D341Med (cell line): ENCODE results near the gene AKAP8L.

Source experiments
- DNase-seq: peaks from one replicate; pipeline ENCODE4 v3.0.0; 2012; ENCODE audit warnings: low spot score

The AKAP8L gene, protein sequence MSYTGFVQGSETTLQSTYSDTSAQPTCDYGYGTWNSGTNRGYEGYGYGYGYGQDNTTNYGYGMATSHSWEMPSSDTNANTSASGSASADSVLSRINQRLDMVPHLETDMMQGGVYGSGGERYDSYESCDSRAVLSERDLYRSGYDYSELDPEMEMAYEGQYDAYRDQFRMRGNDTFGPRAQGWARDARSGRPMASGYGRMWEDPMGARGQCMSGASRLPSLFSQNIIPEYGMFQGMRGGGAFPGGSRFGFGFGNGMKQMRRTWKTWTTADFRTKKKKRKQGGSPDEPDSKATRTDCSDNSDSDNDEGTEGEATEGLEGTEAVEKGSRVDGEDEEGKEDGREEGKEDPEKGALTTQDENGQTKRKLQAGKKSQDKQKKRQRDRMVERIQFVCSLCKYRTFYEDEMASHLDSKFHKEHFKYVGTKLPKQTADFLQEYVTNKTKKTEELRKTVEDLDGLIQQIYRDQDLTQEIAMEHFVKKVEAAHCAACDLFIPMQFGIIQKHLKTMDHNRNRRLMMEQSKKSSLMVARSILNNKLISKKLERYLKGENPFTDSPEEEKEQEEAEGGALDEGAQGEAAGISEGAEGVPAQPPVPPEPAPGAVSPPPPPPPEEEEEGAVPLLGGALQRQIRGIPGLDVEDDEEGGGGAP

DNA sequence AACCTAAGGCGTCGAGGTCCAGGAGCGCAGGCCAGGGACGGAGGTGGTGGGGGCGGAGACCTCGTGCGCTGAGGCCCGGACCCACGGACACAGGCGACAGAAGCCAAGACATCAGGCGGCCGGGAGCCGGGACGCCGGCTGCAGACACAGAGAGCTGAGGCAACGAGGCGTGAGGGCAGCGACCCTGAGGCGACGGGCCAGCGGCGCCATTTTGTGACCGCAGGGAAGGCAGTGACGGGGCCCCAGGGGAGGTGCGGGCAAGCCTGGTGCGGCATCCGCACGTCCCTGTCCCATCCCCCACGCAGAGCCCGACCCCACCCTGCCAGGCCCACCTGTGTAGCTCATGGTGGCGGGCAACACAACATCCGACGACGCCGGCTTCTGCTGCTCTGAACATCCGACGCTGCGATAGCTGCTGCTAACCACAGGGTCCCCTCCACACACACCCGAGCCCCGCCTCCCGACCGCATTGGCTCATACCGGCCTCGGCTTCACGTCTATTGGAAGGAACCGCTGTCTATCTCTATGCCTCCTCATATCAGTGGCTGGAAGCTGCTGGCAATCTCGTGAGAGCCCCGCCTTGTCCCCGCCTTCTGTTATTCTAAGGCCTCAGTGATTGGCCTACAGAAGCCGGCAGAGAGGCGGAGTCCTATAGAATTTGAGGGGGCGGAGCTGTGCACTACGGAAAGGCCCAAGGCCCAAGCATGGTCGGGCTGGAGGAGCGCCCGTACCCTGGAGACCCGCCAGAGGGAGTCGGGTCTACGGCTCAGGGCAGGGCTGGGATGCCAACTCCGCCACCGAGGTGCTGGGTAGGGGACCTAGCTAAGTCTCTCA is at the start of gene AKAP8L:
AKAP8L (minus strand) TSS at position 410 of the 834 bp plus-strand sequence; CDS start at position 345, 65 bp downstream.
- peak; percentile 95 for DNase-seq

DNA sequence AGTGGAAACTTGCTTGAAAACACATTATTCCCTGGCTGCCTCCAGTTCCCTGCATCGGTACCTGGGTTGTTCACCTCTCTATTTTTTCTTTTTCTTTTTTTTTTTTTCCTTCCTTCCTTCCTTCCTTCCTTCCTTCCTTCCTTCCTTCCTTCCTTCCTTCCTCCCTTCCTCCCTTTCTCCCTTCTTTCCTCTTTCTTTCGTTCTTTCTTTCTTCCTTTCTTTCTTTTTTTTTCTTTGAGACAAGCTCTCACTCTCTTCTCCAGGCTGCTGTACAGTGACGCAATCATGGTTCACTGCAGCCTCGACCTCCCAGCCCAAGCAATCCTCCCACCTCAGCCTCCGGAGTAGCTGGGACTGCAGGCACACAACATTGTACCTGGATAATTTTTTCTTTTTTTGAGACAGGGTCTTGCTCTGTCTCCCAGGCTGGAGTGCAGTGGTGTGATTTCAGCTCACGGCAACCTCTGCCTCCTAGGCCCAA is 49.0 kb upstream of the AKAP8L start:
- no peak for DNase-seq

DNA sequence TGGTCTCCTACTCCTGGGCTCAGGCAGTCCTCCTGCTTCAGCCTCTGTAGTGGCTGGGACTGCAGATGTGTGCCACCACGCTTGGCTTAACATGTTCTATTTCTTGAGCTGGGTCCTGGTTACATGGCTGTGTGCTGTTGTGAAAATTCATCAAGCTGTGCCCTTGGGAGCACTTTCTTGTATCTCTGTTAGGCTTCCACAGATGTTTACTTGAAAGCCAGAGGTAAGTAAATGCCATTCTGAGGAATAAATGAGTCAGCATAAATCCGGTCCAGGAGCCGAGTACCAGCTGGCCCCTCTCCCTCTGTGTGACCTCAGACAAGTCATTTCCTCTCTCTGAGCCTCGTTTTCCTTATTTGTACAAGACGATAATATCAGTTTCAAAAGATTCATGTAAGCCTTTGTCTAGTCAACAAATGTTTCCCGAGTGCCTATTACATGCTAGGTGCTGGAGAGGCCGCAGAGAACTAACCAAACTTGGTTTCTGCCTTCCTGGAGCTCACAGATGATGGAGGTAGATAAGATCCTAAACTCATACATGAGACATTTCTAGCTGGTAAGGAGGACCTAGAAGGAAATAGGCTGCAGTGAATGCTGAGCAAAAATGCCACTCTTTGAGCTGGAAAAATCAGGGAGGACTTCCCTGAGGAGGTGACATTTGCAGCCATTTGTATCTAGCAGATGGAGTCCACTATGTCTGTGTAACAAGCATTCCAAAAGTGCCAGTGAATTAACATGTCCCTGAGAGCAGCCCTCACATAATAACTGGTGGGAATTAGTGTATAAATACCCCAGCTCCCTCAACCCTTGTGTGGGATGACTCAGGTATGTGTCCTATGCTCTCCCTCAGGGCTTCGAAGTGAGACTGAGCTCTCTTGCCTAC is 48.3 kb upstream of the AKAP8L start:
- DNase-seq, result no peak

DNA sequence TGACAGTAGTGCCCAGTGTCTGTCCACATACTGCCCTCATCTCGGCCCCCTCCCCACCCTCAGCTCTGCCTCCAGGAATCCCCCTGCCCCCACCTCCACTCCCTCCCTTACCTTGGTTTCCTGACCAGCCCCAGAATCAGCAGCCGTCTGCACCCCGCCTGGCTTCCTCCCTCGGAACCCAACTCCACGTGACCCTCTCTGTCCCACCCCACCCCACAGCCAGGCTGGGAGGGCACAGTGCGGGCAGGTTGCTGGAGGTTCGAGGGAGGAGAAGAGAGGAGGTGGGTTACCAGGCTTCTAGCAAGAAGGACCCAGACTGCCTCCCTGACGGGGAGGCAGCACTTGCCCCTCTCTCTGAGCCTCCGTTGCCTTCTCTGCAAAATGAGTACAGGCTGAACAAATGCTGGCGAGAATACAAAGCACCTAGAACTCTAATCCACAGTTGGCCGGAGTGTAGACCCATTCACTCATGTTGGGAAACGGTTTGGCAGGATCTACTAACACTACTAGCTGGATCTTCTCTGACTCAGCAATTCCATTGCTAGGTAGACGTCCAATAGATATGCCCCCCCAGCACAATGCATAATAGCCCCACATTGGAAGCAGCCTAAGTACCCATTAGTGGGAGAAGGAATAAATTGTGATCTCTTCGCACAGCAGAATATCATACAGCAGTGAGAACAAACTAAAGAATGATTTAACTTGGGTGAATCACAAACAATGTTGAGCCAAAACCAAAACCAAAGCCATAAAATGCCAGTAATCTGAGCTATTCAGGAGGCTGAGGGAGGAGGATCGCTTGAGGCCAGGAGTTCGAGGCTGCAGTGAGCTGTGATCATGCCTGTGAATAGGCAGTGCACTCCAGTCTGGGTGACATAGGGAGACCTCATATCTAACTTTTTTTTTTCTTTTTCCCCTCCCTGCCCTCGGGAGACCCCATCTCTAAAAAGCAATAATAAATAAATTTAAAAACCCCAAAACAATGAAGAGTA is 45.9 kb upstream of the AKAP8L start, which contains the start of gene RASAL3:
RASAL3 (minus strand) TSS at position 151 of the 992 bp plus-strand sequence. CDS start 186 bp downstream, outside the sequence.
- DNase-seq, result no peak

DNA sequence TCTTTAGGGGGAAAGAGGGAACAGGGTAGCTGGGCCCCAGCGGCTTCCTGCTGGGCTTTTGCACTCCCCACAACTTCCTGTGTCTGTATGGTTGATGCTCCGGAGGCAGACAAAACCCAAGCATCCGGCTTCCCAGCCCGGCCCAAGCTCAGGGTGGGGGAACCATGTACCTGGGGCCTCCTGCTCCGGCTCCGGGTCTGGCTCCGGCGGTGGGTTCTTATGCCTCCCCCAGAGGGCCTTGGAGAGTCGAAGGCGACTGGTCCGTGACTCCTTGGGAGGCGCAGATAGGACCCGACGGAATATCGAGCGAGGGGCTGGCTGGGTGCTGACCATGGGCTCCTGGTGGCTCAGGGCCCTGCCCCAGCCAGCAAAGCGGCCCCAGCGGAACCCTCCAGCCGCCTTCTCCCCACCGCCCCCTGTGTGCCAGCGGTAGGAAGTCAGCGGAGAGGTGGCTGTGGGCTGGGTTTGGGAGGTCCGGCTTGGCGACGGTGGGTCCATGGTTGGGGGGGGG is 45.1 kb upstream of the AKAP8L start:
- no peak for DNase-seq

DNA sequence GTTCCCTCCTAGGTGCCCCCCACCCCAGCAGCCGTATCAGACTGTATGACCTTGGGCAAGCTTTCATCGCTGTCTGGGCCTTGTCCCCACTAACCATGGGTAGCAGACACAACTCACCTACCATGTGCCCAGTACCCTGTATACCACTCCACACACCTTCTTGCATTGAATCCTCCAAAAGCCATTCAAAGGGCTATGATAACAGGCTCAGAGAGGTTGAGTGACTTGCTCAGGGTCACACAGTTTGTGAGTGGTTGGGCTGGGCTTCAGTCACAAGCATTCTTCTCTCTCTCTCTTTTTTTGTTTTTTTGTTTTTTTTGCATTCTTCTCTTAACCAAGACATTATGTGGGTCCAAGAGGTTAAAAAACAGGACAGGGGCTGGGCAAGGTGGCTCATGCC is 42.9 kb upstream of the AKAP8L start:
- no peak for DNase-seq

DNA sequence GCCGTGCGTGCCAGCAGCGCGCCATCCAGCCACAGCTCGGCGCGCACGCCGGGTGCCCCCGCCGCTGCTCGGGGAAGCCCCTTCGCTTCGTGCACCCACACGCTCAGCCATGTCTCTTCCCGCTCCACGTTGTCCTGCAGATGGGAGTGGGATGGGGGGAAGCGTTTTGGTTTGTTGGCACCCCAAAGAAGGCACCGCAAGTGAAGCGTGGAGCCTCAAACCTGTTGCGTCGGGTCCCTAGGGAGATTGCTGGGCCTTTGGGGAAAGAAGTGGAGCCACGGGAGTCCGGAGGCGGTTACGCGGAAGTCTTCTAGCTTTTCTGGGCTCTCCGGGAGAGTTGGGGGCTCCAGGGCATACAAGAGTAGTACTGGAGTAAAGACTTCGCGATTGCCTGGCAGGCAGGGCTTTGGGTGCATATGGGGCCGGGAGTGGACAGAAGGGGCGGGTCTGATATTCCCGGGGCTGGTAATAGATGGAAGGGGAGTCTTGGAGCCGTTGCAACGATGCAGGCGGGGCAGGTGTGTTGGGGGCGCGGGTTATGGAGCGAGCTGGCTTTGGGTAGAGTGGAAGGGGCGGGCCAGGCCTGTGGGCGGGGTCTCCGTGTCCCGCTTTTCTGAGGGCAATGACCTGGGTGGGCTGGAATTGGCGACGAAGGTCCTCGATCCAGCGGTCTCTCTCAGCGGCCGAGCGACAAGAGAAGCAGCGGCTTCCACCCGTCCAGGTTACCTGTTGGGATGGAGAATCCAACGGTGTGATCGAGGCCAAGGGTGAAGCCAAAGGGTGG is 39.1 kb upstream of the AKAP8L start:
- no peak for DNase-seq

DNA sequence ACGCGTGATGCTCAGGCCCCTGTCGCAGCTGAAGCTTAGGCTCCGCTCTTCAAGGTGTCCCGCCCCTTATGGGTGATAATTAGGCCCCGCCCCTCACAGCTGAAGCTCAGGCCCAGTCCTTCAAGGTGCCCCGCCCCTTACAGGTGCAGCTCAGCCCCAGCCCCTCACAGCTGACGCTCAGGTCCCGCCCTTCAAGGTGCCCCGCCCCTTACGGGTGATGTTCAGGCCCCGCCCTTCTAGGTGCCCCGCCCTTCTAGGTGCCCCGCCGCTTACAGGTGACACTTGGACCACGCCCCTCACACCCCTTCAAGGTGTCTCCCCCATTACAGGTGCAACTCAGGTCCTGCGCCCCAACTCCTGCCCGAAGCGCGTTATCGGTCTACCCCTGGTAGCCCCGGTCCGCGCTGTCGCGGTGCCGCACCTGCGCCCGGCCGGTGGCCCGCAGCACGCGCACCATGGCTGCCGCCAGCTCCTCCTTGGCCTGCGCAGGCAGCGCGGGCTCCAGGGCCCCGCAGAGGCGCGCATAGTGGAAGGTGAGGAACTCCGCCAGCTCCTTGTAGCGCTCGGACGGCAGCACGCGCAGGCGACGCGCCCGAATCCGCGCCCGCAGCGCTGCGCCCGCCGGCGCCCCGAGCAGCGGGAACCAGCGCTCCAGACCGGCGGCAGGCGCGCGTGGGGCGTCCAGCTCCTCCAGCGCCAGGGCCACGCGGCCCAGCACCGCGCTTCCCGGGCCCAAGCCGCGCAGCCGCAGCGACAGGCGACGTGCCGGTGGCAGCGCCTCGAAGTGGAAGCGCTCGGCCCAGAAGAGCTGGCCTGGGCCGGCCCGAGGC is 38.3 kb upstream of the AKAP8L start:
- peak; percentile 70 for DNase-seq

DNA sequence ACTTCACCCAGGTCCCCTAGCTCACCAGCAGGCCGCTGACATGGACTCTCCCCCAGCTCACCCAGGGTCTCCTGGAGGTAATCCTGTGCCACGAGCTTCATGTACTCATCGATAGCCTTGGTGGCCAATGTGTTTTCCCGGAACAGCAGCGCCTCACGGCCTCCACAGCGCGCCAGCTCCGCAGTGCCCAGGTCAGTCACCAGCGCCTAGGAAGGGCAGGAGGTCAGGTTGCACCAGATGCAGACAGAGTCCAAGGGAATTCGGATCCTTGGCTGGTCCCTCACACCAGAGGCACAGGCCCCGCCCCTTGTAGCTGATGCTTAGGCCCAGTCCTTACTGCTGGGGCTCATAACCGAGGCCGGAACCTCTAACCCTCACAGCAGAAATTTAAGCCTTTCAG is 37.7 kb upstream of the AKAP8L start:
- no peak for DNase-seq

DNA sequence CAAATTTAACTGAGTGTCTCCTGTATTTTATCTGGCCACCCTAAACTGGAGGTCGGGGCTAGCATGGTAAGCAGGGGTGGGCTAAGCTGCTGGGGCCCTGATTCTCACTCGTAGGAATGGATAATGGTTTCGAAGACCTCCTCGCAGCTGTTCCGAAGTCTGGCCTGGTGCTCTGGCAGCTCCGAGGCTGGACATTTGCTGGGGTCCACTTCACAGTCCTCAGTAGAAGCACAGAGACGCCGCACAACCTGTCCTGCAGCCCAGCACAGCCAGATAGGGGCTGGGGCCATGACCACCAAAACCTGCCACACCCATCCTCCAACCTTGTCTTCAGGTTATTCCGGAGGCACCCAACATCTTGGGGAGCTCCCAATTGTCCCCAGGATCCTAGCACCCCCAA is 37.2 kb upstream of the AKAP8L start:
- no peak for DNase-seq

DNA sequence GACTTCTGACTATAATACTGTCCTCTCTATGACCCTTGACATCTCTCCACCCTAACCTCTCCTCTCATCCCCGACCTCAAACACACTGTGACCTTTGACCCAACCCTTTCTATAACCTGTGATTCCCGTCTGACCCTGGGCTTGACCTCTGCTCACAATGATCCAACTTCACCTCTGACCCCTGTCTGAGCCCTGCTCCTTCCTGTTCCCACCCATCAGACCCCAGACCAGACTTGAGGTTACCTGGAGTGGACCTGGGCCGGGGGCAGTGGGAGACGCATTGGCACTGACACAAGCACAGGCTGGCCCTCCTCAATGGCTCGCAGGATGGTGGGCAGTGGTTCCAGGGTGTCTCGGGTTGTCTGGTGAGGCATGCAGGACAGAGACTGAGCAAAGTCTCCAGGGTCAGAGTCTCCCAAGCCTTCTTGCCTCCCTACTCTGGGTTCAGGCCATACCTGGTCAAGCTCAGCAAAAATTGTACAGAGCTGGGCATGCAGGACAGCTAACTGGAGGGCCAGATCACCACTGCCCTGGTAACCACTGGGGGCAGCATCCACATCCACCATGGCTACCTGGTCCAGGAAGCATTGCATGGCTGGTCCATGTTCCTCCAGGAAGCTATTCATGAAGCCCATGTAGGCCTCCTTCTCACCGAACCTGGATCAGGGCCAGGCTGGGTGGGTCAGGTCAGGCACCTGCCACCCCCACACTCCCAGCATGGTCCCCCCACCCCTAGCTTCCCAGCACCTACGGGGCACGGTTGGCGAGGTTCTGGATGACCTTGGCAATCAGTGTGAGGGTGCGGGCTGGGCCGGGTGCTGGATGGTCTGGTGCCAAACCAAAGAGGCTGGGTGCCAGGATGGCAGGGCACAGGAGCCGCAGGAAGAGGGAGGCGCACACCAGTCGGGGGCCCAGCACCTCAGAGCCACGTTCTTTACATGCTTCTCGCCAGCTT is 35.4 kb upstream of the AKAP8L start:
- DNase-seq, result no peak

DNA sequence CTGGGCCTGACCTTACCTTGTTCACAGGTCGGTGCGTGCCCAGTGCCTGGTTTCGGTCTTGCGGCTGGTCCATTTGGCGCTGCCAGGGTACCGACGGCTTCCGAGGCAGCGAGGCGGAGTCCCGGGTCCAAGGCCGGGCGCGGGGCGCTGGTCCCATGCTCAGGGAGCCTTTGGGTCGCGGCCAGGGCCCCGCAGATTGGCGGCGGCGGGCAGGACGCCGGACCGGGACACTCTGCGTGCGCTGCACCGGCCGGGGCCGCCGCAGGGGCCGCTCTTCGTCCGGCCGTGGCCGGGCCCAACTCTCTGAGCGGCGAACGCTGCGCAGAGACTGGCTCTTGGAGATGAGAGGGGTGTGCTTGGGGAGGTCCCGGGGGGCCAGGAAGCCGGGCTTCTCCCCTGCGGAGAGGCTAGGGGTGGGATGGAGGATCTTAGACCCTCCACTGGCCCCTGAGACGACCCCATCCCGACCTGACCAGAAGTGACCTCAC is 34.3 kb upstream of the AKAP8L start:
- no peak for DNase-seq

DNA sequence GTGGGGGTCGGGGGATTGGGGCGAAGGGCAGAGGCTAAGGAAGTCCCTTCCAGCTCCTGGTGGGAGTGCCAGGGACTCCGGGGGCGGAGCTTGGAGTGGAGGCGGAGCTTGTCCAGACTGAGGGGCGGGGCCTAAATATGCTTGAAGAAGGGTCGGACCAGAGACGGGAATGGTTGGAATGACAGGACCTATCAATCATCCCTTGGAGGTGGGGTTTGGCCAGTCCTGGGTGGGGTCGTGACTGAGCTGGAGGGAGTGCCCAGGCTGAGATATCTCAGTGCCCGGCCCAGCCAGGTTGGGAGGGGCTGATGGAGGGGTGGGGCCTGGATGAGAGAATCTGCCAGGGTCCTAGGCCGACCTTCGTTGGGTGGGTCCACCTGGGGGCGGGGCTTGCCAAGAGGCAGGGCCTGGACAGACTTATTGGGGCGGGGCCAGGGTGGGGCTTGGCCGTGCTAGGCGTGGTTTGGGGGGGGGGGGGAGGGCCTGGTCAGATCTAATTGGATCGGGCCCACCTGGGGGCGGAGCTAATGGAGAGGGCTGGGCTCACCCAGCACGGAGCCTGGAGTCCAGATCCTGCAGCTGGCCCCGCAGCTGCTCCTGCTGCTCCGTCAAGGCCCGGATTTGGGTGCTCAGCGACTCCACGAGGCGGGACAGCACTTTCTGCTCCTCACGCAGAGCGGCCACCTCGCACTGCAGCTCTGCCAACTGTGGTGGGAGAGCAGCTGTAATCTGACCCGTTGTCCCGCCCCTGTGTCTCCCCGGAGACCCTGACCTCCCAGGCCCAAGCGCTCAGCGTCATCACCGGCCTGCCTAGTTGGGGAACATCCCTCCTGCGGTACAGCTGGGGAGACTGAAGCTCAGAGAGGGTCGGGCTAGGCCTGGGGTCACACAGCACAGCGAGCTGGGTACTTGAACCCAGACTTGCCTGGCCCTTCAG is 33.6 kb upstream of the AKAP8L start:
- DNase-seq, result peak; percentile 86

DNA sequence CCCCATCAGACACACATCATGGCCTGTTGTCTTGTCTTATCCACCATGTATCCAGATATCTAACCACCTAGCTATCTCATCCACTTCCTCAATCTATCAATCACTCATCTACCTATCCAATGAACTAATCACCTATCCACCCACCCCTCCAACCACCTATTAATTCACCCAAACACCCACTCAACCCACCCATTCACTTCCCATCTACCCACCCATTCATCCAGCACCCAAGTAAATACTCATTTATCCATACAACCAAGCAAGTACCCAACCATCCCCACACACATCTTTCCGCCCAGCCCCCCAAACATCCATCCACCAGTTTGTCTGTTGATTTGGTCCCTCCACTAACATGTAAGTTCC is 31.7 kb upstream of the AKAP8L start:
- no peak for DNase-seq

DNA sequence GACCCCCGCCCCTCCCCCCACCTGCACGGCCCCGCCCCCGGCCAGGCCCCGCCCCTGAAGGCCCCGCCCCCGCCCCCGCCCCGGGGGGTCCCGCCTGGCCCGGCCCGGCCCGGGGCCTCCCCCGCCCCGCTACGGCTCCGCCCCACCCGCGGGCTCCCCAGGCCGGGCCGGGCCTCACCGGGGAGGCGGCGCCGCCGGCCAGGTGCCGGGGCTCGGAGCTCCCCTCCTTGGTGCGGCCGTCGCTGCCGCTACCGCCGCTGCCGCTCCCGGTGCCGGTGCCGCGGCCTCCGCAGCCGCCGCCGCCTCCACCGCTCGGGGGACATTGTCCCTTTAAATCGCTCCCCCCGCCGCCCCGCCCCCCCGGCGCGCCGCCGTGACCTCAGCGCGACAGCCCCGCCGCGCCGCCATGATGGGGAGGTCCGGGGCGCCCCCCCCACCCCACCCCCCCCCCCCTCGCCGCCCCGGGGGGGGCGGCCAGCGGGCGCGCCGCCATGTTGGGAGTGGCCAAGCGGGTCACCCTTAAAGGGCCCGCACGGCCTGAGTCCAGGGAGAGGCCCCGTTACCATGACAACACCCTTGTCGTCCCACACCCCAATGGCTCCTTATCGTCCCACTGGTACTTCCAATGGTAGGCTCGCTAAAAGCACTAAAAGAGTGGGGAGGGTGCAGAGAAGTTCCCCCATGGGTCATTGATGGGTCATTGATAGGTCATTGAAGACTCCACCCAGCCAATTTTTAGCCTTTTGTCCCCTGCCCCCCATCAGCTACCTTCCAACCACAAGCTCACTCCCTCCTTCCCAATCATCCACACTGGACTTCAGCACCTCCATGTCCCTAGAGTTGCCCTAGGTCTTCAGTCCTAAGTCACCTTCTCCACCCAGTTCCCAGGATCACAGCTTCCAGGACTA is 31.1 kb upstream of the AKAP8L start, which contains the start of gene WIZ:
WIZ (minus strand) TSS at position 337 of the 908 bp plus-strand sequence. CDS start 1,649 bp downstream, outside the sequence.
- DNase-seq, result peak; percentile 95
